Measurements from ENCODE around the gene CYSLTR2.

- TF ChIP-seq CTCF (conservative IDR thresholded peaks at IDR 0.05; ENCODE audit: low read depth, low read length) (no peak), EZH2 (IDR thresholded peaks at IDR 0.05; ENCODE audit: low read length, unreplicated experiment) (no peak), EZH2phosphoT487 (IDR thresholded peaks at IDR 0.05; ENCODE audit: borderline replicate concordance, low read length) (no peak)
These were observed 21.5 kb downstream of the CYSLTR2 start for GRCh38 chr13:48675247-48675646.

Measured in PC-3 (cell line).